Pons (tissue), 1 donor: ENCODE data around the gene NELL2.

ENCODE experiments used
- DNase-seq: peaks from one replicate; pipeline ENCODE4 v3.0.0-alpha.2; 2016; ENCODE audit warnings: low spot score

Gene NELL2

GRCh38 chr12:44616402-44616801 lies 259.7 kb downstream of the NELL2 start:
- no peak for DNase-seq

GRCh38 chr12:44611538-44611937 lies 264.6 kb downstream of the NELL2 start:
- no peak for DNase-seq

DNA sequence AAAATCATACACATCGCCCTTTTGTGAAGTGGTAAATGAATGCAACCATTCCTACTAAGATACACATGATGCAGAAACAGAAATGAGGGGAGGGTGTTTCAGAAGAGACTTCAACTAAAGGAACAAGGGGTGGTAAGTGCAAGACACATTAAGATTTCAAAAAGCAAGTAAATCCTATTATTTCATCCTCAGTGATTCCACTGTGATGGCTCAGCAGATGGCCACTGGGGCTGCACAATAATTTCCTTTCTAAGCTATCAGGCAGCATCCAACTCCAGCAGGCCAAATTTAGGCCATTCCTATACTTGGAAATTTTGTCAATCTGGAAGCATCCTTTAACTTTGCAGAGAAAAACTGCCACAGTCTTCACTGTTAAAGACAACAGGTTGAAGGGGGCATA lies 272.4 kb downstream of the NELL2 start:
- DNase-seq, result no peak

GRCh38 chr12:44592626-44593025 lies 283.5 kb downstream of the NELL2 start:
- no peak for DNase-seq

DNA sequence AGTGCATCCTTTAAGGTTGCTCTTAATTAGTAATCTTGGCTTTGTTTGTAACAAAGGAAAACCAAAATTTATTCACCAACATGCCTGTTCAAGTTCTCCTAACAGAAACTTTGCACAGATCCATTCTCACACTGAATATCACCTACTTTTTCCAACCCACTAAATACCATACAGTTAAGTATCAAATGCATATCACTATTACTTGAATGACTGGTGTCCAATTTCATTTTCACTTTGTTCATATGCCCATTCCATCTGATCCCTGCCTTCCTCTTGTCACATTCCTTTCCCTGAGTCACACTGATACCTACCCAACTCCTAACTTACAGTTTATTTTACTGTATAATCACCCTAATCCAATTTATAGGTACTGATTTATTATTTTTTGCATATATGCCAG lies 286.4 kb downstream of the NELL2 start:
- no peak for DNase-seq

DNA sequence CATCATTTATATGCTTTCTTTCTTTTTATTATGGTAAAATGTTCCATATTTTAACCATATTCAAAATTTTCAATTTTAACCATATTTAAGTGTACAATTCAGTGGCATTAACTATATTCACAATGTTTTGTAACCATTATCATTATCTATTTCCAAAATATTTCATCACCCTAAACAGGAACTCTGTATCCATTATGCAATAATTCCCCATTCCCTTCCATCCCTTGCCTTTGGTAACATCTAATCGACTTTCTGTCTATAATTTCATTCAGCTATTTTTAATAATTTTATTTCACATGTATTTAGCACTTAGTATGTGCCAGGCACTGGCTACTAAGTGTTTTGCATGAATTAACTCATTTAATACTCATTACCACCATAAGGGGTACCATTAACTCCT lies 287.5 kb downstream of the NELL2 start:
- DNase-seq, result no peak

- no peak for DNase-seq
These were observed 291.5 kb downstream of the NELL2 start for GRCh38 chr12:44584625-44585024.

GRCh38 chr12:44582521-44582920 lies 293.6 kb downstream of the NELL2 start:
- no peak for DNase-seq

DNA sequence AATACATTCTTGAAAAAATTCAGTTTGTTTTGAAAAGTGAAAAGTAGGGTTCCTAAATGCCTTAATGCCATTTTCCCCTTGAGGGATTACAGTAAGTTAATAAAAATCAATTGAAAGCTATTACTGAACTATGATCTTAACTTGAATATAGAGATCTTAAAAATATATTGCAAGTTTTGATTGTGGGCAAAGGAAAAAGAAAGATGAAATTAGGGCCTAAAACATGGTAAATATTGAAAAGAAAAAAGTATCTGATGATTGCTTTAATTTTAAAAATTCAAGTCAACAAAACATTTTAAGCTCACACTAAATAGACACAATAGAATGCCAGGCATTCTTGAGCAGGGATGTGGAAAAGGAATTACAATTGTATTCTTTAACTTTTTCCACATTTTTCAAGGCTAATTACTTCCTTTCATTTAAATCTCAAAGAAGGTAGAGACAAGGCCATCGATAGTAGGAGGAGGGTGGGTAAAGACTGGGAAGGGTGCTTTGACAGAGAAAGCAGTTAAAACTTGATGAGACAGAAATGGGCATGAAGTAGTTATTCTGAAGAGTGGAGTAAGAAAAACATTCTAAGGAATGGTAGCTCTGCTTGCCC lies 294.4 kb downstream of the NELL2 start:
- DNase-seq, result no peak

DNA sequence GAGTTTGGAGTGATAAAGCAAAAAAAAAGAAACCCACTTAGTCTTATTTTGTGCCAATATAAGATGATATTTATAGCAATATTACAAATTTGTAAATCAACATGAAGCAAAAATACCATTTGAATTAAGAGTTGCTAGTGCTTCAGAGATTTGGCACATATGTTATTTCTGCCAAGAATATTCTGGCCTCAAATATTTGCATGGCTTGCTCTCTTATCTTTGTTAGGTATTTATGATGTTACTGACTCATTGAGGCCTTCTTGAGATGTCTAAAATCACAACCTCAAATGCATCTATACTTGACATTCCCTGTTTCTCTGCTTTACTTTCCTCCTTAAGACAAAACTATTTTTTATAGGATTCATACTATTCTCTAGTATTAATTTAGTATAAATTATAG lies 301.5 kb downstream of the NELL2 start:
- no peak for DNase-seq

- DNase-seq, result no peak
These were observed 302.4 kb downstream of the NELL2 start for GRCh38 chr12:44573723-44574122.

DNA sequence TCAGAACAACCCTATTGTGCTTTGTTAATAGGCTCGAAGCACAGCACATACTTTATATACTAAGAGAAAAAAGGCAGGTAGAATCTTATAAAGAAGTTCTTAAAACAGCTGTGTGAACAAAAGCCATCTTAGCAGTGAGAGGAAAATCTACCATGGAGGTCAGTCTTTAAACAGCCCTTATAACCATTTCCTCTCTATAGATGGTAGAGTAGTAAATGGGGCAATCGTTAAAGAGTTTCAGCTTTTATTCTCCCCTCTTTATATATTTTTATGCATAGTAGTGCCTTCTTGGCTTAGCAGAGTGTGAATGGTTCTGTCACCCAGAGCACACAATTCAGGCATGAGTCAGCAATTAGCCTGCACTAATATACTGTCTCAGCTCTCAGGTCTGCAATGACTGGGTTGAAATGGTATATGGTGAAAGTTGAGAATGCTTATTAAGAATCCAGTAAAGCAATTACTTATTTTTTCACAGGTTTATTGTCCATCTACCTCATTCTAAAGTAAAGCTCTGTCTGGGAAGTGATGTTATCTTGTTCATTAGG lies 305.0 kb downstream of the NELL2 start:
- DNase-seq, result peak; percentile 13

DNA sequence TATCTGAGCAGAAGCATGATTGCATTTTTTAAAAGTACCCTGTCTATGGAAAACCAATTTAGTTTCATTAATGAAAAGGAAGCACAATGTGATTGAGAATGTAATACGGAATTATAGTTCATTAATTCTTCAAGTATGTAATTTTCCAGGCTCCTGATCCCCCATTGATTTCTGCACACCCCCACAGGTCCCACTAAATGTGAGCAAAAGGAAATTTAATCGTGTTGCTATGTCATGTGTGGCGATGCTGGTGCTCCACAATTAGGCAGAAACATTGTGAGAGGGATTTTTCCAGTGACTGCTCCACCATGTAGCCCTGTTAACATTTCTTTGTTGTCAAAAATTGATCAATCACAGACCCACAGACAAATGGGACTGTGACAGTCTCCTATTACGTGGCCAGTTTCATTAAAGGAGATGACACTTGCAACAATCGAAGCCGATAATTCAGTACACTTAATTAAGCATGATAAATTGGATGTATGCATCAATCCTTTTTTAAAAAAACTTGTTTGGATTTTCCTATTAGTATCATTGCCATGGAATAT lies 306.0 kb downstream of the NELL2 start:
- DNase-seq, result no peak

- no peak for DNase-seq
These were observed 311.0 kb downstream of the NELL2 start for GRCh38 chr12:44565163-44565562.

GRCh38 chr12:44563486-44563885 lies 312.6 kb downstream of the NELL2 start:
- DNase-seq, result no peak

DNA sequence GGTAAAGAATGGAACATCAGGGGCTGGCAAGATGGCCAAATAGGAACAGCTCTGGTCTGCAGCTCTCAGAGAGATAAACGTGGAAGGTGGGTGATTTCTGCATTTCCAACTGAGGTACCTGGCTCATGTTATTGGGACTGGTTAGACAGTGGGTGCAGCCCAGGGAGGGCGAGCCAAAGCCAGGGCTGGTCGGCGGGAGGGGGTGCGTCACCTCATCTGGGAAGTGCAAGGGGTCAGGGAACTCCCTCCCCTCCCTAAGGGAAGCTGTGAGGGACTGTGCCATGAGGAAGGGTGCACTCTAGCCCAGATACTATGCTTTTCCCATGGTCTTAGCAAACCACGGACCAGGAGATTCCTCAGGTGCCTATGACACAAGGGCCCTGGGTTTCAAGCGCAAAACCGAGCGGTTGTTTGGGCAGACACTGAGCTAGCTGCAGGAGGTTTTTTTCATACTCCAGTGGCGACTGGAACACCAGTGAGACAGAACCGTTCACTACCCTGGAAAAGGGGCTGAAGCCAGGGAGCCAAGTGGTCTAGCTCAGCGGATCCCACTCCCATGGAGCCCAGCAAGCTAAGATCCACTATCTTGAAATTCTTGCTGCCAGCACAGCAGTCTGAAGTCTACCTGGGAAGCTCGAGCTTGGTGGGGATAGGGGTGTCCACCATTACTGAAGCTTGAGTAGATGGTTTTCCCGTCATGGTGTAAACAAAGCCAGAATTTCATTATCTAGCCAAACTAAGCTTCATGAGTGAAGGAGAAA lies 317.6 kb downstream of the NELL2 start:
- no peak for DNase-seq

DNA sequence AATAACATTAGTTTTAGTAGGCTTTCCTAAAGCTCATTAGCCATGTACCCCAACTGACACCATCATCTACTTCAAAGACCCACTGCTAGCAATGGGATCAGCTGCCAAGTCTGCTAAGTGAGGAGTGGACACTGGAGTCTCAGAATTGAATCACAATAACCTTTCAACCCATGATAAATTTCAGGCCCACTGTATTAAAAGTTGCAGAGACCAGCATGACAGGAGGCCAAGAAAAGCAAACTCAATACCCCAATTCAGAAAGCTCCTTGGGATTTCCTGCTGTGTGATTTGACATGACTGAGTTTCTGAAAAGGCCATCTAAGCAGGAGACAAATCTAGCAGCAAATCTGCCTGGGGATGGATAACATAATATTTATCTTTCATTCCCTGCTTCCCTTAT lies 320.7 kb downstream of the NELL2 start:
- DNase-seq, result no peak

DNA sequence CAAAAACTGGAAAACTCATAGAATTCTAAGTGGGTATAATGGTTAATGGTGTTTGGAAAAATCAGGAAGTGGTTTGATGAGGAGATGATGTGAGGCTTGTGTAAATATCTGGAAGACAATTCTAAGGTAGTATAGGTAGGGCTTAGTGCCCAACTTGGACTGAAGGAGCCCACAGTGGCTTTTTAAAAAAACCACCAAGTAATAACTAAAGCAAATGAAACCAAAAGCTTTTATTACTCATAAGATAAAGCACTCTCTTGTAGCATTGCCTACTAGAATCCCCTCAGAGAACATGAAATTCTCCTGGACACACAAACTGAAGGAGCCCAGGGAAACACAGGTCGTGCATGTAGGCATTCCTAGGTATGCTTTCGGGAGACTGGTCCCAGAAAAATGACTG lies 324.5 kb downstream of the NELL2 start:
- DNase-seq, result no peak

- no peak for DNase-seq
These were observed 325.7 kb downstream of the NELL2 start for GRCh38 chr12:44550377-44550776.

DNA sequence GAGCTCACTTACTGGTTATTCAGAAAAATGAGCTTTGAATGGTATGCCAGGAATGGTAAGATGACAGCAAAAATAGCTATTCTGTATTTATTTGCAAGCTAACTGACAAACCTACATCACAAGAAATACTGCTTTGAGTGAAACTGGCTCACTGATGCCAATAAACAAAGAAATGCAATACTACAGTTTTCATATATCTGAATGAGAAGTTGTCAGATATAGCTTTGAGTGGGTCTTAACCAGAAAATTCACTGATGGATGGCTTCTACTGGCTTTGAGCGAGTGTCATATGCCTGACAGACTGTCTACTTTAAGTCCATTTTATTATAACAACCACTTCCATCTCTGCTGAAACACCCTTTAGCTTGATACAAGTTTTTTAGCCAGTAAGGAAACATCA lies 330.1 kb downstream of the NELL2 start:
- DNase-seq, result no peak

- no peak for DNase-seq
These were observed 332.1 kb downstream of the NELL2 start for GRCh38 chr12:44544018-44544417.

DNA sequence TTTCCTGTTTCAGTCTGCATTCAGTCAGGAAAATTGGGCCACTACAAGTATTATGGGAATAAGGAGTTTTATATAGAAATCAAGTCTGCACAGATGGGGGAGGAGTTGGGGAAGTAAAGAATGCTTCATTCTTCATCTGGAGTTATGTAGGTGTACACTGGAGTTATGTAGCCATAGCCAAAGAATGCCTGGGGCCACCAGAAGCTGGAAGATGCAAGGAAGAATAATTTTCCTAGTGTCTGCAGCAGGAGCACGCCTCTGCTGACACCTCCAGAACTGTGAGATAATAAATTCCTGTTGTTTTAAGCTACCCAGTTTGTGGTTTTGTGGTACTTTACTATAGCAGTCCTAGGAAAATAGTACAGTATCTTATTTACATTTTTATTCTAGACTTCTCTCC lies 333.4 kb downstream of the NELL2 start:
- no peak for DNase-seq

DNA sequence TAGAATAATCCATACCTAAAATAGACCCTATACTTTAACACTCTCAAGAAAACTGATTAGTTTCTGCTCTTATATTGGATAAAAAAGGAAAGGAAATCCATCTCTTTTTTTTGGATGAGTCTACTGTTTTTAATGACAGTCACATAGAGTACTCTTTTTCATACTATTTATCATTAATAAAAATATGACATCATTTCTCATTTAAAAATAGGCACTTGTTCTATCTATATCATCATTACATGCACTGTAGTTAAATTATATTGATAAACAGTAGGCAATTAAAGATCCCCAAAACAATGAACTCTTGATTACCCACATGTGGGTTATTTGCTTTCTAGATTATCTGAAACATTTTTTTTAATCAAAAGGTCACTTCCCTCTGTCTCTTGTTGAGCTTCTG lies 338.8 kb downstream of the NELL2 start:
- DNase-seq, result no peak
